NCI-H345 treated with DMSO at 0.1 percent for 48 hours (cell line): Measurements from ENCODE around the gene ANGPTL4.
"Not testable (repeated sequence)": the region's sequence is repeated elsewhere in the genome, so short reads cannot be mapped to it uniquely, and the experiment has no call there.

ENCODE experiments used
- DNase-seq: peaks from one replicate; lab custom pipeline; 2025; ENCODE audit not compliant: unreplicated experiment; lab: John Stamatoyannopoulos, UW

Gene ANGPTL4

DNA sequence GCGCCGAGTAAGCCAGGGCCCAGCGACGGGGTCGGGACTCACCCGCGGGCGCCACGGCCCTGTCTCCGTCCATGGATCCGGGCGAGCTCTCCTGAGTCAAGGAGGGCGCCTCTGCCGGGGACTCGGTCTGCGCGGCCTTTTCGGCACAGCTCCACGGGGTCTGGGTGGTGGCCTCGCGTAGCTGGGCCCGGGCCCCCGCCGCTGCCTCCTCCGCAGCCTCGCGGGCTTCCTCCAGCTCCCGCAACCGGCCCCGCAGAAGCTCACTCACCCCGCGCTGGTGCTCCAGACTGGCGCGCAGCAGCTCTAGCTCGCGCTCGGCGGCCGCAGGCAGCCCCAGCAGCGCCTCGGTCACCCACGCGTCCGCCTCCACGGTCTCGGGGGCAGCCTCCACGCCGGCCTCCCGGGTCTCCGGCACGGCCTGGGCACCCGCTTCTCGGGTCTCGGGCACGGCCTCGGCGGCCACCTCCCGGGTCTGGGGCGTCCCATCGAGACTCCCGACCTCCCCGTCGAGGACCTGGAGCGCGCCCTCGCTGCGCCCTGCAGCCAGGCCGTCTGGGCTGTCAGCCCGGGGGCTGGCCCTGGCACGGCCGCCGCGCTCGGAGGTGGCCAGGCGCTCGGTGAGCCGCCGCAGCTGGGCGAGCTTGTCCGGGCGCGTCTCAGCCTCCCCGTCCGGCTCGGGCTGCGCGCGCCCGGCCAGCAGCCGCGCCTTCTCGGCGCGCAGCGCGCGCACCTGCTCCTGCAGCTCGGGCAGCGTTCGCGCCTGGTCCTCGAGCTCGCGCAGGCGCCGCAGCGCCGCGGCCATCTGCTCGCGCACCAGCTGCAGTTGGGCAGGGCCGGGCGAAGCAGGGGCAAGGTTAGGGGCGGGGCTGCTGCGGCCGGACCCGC lies 29.3 kb upstream of the ANGPTL4 start:
- DNase-seq = peak; percentile 62

DNA sequence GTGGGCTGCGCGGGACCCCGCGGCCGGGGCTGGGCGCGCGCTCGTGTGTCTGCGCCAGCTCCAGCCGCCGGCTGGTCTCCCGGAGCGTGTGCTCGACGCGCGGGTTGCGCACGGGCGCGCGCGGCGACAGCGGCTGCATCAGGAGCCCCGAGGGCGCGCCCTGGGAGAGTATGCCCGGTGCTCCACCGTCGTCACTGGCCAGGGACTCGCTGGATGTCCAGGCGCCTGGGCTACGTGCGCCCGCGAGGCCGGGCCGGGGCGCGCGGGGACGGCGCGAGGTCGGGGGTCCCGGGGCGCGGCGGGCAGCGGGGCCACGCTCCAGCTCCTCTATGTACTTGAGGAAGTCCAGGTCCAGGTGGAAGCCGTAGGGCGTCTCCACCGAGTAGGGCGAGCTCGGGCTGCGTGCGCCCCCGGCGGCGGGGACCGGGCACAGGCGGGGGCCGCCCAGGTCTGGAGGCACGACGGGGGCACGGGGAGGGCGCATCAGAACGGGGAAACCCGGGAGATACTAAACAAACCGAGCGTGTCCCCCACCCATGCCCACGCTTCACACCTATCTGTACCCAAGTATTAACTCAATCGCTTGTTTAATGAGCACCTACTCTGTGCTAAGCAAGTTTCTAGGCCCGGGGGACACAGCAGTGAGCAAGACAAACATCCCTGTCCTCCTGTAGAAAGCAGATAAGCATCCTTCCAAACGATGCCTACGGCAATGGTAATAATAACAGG lies 28.4 kb upstream of the ANGPTL4 start:
- DNase-seq = no peak

DNA sequence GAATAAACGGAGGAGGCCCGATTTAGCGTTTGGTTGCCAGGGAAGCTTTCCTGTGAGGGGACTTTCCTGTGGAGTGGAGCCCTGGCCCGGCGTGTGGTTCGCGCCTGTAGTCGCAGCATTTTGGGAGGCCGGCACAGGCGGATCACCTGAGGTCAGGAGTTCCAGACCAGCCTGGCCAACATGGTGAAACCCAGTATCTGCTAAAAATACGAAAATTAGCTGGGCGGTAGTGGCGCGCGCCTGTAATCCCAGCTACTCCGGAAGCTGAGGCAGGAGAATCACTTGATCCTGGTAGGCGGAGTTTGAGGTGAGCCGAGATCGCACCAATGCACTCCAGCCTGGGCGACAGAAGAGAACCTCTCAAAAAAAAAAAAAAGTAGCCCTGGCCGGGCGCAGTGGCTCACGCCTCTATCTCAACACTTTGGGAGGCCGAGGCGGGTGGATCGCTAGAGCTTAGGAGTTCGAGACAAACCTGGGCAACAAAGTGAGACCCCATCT lies 27.8 kb upstream of the ANGPTL4 start:
- no peak for DNase-seq

DNA sequence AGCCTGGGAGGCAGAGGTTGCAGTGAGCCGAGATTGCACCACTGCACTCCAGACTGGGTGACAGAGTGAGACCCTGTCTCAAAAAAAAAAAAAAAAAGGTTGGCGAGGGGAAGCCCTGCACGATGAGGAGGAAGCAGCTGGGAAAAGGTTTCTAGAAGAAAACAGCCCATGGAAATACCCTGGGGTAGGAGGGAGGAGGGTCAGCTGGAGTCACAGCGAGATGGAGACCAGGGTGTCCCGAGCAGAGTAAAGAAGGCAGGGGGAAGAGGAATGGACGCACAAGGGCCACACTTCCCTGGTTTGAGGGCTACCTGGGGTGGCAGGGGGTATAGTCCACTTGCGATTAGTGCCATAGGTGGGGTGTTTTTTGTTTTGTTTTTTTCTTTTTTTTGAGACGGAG lies 27.3 kb upstream of the ANGPTL4 start:
- DNase-seq = no peak

DNA sequence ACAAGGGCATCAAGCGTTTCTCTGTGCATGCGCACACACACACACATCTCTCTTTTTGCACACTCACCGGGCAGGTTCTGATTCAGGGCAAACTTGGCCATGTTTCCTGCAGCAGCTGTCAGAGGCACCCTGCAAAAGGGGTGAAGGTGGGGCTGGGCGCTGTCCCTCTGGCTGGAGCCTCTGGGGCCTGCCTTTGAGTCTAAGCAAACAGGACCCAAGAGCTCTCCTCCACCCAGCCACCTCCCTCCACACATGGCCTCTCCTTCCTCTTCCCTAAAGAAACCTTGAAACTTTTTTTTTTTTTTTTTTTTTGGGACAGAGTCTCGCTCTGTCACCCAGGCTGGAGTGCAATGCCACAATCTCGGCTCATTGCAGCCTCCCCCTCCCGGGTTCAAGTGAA lies 26.2 kb upstream of the ANGPTL4 start:
- DNase-seq = no peak

DNA sequence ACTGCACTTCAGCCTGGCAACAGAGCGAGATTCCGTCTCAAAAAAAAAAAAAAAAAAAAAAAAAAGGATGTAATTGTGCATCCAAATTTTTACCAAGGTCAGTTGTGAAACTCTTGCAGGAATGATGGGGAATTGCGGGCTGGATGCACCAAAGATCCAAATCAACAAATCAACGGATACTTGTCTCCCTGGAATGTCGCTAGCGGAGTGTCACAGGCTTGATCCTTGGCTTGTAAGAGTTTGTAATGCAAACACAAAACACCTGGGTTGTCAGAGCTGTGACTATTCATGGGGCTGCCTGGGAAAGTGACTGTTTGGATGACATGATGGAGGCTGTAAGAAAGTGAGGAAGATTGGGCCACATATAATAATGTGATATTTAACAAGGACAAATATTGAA lies 25.1 kb upstream of the ANGPTL4 start:
- no peak for DNase-seq

DNA sequence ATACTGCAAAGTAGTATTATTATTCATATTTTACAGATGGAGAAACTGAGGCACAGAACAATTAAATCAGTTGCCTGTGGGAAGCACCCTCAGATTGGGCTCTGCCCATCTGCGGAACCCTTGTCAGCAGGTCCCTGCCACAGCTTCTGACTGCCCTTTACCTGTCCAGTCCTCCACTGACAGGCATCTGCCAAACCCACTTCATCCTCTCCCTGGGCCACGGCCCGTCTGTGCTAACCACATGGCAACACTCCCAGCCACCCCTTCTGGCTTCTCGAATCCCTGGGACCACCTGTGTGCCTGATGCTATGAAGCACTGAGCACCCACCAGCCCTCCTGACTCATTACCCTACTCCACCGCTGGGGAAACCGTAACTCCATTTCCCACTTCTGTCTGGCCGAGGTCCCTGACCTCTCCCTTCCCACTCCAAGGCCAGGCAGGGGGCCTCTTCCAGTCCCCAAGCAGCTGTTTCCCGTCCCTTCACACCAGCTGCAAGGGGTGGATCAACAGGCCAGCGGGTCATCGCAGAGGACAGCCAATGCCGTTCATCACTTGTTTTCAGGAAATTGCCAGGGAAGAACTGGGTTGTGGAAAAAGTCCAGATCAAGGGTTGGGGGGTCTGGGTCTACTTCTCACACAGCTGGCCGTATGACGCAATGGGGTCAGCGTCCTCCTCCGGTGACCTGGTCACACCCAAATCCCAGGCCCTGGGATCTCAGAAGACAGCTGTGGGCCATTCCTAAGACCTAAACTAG lies 23.4 kb upstream of the ANGPTL4 start:
- DNase-seq = no peak

DNA sequence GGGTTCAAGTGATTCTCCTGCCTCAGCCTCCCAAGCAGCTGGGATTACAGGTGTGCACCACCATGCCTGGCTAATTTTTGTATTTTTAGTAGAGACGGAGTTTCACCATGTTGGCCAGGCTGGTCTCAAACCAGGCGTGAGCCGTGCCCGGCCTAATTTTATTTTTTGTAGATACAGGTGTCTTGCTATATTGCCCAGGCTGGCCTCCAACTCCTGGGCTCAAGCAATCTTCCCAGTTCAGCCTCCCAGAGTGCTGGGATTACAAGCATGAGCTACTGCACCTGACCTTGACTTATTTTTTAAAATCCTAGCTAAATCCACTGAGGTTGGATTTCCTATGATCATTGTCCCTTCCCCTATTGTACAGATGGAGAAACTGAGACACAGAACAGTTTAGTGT lies 22.5 kb upstream of the ANGPTL4 start:
- not testable (repeated sequence) for DNase-seq

DNA sequence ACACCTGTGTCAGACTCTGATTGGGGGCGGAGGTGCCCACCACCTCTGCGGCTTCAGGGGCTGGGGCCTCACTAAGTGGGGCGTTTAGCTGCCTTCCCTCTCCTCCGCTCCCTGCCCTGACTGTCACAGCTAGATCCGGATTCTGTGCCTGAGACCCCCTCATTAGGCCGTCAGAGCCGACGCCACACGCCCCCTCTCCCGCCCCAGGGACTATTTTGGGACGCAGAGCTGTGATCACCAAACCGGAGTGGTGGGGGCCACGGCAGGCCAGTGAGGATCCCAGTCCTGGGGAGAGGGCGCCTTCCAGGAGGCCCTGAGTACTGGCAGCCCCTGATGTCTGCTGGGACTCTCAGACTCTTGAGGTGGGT lies 21.7 kb upstream of the ANGPTL4 start:
- no peak for DNase-seq

DNA sequence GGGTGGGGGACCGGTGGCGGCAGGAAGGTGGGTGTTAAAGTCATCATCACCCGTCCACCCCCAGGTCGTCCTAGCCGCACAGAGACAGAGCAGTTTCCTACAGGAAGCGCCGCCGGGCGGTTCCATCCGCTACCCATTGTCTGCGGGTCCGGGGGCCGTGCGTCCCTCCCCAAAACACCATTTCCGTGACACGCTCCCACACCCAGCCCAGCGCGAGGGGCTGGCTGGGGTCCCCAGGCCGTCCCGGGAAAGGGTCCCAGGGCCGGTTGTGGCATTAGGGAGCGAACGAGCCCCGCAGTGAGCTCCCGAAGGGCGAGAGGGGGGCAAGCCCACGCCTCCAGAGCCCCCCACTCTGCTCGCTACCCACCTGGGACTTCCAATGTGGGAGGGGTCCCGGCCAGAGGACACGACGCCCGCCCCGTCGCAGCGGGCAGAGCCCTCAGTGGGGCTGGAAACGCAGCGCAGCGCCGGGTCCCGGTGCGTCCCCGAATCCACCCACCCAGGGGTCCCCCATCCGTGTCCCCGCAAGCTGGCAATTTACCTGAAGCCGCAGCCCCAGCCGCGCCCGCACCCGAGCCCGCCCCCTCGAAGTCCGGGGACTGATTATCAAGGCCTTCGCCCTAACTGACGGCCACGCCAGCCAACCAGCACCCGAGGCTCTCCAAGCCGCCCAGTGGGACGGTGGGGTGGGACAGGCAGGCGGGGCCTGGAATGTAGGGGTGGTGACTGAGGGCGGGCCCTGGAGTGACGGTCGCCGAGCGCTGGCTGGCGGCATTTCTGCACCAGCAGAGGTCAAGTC lies 21.1 kb upstream of the ANGPTL4 start, which contains the start of gene KANK3:
KANK3 (minus strand) TSS at position 579 of the 799 bp plus-strand sequence. CDS start 5,434 bp downstream, outside the sequence.
- DNase-seq = peak; percentile 84

DNA sequence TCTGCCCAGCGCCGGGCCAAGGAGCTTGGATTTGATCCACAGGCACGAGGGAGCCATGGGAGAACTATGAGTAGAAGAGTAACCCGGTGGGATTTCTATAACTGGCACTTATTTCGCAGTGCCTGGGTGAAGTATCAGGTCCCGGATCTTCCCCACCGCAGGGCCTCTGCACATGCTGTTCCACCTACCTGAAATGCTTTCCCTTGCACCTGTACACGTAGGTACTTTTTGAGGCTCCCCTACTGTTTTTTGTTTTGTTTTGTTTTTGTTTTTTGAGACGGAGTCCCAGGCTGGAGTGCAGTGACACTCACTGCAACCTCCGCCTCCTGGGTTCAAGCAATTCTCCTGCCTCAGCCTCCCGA lies 20.5 kb upstream of the ANGPTL4 start:
- DNase-seq = no peak

DNA sequence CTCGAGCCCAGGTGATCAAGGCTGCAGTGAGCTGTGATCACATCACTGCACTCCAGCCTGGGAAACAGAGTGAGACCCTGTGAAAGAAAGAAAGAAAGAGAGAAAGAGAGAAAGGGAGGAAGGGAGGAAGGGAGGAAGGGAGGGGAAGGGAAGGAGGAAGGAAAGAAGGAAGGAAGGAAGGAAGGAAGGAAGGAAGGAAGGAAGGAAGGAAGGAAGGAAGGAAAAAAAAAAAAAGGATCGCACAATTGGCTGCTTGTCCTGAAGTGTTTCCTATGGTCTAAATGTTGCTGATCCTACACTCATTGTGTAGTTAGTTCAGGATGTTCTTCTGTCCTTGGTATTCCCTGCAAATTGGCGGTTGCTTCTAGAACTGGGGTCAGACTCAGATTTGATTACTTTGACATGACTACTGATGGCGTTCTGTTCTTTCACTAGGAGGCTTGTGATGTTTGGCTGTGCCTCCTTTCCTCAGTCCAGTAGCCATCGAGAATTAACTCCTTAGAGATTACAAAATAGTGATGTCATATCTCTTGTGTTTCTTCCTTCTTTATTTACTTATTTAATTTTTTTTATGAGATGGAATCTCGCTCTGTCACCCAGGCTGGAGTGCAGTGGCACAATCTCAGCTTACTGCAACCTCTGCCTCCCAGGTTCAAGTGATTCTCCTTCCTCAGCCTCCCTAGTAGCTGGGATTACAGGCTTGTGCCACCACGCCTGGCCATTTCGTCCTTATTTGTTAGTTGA lies 14.2 kb upstream of the ANGPTL4 start:
- not testable (repeated sequence) for DNase-seq

DNA sequence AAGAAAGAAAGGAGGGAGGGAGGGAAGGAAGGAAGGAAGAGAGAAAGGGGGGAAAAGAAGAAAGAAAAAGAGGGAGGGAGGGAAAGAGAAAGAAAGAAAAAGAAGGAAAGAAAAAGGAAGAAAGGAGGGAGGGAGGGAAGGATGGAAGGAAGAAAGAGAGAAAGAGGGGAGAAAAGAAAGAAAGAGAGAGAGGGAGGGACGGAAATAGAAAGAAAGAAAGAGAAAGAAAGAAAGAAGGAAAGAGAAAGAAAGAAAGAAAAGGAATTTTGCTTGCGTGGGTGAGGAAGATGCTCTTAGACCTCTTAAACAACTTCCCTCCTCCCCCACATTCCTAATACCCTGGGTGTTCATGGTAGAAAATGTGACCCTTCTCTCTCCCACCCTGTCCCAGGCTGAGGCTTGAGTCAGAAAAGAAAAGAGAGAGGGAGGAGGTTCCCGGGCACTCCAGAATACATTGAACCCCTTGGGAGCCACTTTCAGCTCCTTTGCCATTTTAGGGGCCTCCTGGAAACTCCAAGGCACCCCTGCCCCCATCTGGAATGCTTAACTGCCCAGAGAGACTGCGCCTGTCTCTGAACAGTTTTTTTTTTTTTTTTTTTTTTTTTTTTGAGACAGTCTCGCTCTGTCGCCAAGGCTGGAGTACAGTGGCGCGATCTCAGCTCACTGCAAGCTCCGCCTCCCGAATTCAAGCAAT lies 11.7 kb upstream of the ANGPTL4 start:
- no peak for DNase-seq

DNA sequence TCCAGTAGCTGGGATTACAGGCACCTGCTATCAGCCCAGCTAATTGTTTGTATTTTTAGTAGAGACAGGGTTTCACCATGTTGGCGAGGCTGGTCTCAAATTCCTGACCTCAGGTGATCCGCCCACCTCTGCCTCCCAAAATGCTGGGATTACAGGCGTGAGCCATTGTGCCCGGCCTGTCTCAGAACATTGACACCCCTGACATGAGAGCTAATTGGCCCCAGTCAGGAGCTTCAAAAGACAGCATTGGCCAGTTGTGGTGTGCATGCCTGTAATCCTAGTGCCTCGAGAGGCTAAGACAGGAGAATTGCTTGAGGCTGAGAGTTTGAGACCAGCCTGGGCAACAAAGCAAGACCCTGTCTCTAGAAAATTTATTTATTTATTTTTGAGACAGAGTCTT lies 11.1 kb upstream of the ANGPTL4 start:
- not testable (repeated sequence) for DNase-seq

DNA sequence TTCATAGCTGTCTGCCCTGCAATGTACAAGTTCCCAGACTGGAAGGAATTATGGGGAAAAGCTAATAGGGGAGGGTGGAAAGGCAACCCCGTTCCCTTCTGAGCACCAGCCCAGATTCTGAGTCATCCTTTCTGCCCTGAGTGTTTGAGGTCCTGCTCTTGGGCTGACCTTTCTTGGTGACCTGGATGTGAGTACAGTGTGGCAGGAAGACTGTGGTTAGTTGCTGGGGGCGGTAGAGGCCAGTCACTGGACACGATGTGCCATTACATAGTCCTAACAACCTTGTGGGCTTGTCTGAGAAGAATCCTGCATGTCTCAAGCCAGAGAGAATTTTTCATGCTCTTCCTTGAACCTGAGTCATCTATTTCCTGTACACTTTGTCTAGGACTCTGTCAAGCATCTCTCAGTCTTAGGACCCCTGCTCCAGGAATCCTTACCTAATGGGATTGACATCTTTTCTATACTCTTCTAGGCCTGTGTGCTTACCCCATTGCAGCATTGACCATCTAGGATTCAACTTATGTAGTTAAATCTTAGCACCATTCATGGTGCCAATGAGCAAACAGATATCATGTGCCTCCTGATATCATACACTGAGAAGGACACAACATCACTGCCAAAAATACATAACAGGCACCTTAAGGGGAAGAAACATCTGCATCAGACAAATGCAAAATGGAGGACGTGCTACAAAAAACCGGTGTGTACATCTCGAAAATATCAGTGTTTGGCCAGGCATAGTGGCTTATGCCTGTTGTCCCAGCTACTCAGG lies 8.1 kb upstream of the ANGPTL4 start:
- no peak for DNase-seq

DNA sequence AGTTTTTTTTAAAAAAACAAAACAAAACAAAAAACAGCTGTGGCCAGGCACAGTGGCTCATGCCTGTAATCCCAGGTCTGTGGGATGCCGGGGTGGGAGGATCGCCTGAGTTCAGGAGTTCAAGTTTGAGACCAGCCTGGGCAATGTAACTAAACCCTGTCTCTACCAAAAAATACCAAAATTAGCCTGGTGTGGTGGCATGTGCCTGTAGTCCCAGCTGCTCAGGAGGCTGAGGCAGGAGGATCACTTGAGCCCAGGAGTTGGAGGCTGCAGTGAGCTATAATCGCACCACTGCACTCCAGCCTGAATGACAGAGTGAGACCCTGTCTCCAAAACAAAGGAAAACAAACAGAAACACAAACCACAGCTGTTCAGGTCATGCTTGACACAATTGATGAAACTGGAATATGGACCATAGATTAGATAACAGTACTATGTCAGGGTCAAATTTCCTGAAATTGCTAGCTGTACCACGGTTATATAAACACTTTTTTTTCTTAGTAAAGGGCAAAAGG lies 6.9 kb upstream of the ANGPTL4 start:
- no peak for DNase-seq

DNA sequence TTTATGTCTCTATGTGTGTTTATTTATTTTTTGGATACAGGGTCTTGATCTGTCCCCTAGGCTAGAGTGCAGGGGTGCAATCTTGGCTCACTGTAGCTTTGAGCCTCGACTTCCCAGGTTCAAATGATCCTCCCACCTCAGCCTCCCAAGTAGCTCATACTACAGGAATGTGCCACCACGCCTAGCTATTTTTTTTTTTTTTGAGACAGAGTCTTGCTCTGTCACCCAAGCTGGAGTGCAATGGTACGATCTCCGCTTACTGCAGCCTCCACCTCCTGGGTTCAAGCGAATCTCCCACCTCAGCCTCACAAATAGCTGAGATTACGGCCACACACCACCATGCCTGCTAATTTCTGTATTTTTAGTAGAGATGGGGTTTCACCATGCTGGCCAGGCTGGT lies 5.0 kb upstream of the ANGPTL4 start:
- DNase-seq = no peak

DNA sequence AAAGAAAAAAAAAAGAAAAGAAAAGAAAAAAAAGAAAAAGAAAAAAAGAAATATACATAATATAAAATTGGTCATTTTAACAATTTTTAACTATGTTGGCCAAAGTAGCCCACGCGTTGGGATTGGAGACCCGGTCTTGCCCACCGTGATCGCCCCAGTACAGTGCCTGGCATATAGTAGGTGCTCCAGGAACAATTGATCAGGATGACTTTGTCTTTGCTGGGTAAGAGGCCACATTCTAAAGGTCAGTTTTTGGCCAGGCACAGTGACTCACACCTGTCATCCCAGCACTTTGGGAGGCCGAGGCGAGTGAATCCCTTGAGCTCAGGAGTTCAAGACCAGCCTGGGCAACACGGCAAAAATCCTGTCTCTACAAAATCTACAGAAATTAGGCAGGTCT lies 3.8 kb upstream of the ANGPTL4 start:
- no peak for DNase-seq
